H9 (cell line): ENCODE measurements around the gene SCFD1. TPM values are rescaled to one million over a fixed set of nuclear protein-coding genes. Genes with fewer than 3 reads are reported as not detected.

Source experiments
- DNase-seq: peaks from one replicate; pipeline ENCODE4 v3.0.0-alpha.2; 2017
- H2AFZ ChIP-seq: one replicate; pipeline ENCODE4 v1.6.1; 2013; ENCODE audit warnings: mild to moderate bottlenecking, low read length, control low read depth, moderate library complexity
- H2AK5ac ChIP-seq: 2 replicates; pipeline ENCODE4 v1.6.1; 2013; ENCODE audit warnings: low read length, control low read depth, mixed read lengths; ENCODE audit not compliant: insufficient read length
- H2BK120ac ChIP-seq: one replicate; pipeline ENCODE4 v1.6.1; 2013; ENCODE audit warnings: low read depth, mild to moderate bottlenecking, low read length, control low read depth, inconsistent platforms; ENCODE audit not compliant: poor library complexity, severe bottlenecking
- H2BK12ac ChIP-seq: 2 replicates; pipeline ENCODE4 v1.6.1; 2013; ENCODE audit warnings: low read length, control low read depth, mixed read lengths, low read depth; ENCODE audit not compliant: insufficient read length
- H2BK15ac ChIP-seq: 2 replicates; pipeline ENCODE4 v1.6.1; 2013; ENCODE audit warnings: low read depth, low read length, control low read depth
- H2BK20ac ChIP-seq: one replicate; pipeline ENCODE4 v1.6.1; 2013; ENCODE audit warnings: low read depth, mild to moderate bottlenecking, low read length, control low read depth, inconsistent platforms; ENCODE audit not compliant: poor library complexity, severe bottlenecking
- H2BK5ac ChIP-seq: 2 replicates; pipeline ENCODE4 v1.6.1; 2013; ENCODE audit warnings: low read length, control low read depth, mixed read lengths; ENCODE audit not compliant: insufficient read length
- H3K14ac ChIP-seq: 2 replicates; pipeline ENCODE4 v1.6.1; 2013; ENCODE audit warnings: low read length, control low read depth; ENCODE audit not compliant: insufficient read depth
- H3K18ac ChIP-seq: 2 replicates; pipeline ENCODE4 v1.6.1; 2013; ENCODE audit warnings: low read depth, mild to moderate bottlenecking, mixed read lengths, low read length, control low read depth; ENCODE audit not compliant: insufficient read length
- H3K23ac ChIP-seq: 2 replicates; pipeline ENCODE4 v1.6.1; 2013; ENCODE audit warnings: low read length, control low read depth, mixed read lengths, low read depth; ENCODE audit not compliant: insufficient read length
- H3K23me2 ChIP-seq: 2 replicates; pipeline ENCODE4 v1.6.1; 2013; ENCODE audit warnings: low read depth, mild to moderate bottlenecking, mixed read lengths, low read length, control low read depth; ENCODE audit not compliant: insufficient read length, poor library complexity, severe bottlenecking
- H3K27ac ChIP-seq: 2 replicates; pipeline ENCODE4 v1.5.1; 2013; ENCODE audit warnings: low read length, control low read depth, mixed read lengths, low read depth; ENCODE audit not compliant: insufficient read length
- H3K27me3 ChIP-seq: 2 replicates; pipeline ENCODE4 v1.6.1; 2013; ENCODE audit warnings: low read length, control low read depth, inconsistent platforms; ENCODE audit not compliant: insufficient read depth
- H3K4ac ChIP-seq: 2 replicates; pipeline ENCODE4 v1.6.1; 2013; ENCODE audit warnings: low read depth, mild to moderate bottlenecking, control low read depth, inconsistent platforms, low read length, moderate library complexity
- H3K4me1 ChIP-seq: 2 replicates; pipeline ENCODE4 v1.6.1; 2013; ENCODE audit warnings: low read length, control low read depth, inconsistent platforms; ENCODE audit not compliant: insufficient read depth
- H3K4me2 ChIP-seq: 2 replicates; pipeline ENCODE4 v1.6.1; 2013; ENCODE audit warnings: low read length, control low read depth, mixed read lengths; ENCODE audit not compliant: insufficient read length, insufficient read depth
- H3K56ac ChIP-seq: 2 replicates; pipeline ENCODE4 v1.6.1; 2013; ENCODE audit warnings: low read depth, mild to moderate bottlenecking, mixed read lengths, low read length, control low read depth; ENCODE audit not compliant: insufficient read length
- H3K79me1 ChIP-seq: 2 replicates; pipeline ENCODE4 v1.6.1; 2013; ENCODE audit warnings: low read depth, mild to moderate bottlenecking, moderate library complexity, low read length, control low read depth, inconsistent platforms; ENCODE audit not compliant: insufficient read depth, poor library complexity, severe bottlenecking
- H3K79me2 ChIP-seq: 2 replicates; pipeline ENCODE4 v1.6.1; 2013; ENCODE audit warnings: low read length, control low read depth, inconsistent platforms; ENCODE audit not compliant: insufficient read depth
- H3K9ac ChIP-seq: 2 replicates; pipeline ENCODE4 v1.6.1; 2013; ENCODE audit warnings: low read length, control low read depth, mixed read lengths; ENCODE audit not compliant: insufficient read length; ENCODE audit errors: extremely low read depth
- H3K9me3 ChIP-seq: one replicate; pipeline ENCODE4 v1.6.1; 2013; ENCODE audit warnings: low read depth, low read length, inconsistent platforms; ENCODE audit not compliant: control insufficient read depth
- H3T11ph ChIP-seq: one replicate; pipeline ENCODE4 v1.6.1; 2013; ENCODE audit warnings: mild to moderate bottlenecking, low read length, control low read depth, inconsistent platforms
- H4K20me1 ChIP-seq: one replicate; pipeline ENCODE4 v1.6.1; 2013; ENCODE audit not compliant: control insufficient read depth, insufficient read length, insufficient read depth
- H4K5ac ChIP-seq: 2 replicates; pipeline ENCODE4 v1.6.1; 2013; ENCODE audit warnings: low read depth, mild to moderate bottlenecking, mixed read lengths, low read length, control low read depth; ENCODE audit not compliant: insufficient read length
- H4K8ac ChIP-seq: replicated peaks from 2 replicates; pipeline ENCODE4 v1.6.1; 2013; ENCODE audit warnings: low read length, control low read depth, mixed read lengths, low read depth; ENCODE audit not compliant: insufficient read length
- H4K91ac ChIP-seq: 2 replicates; pipeline ENCODE4 v1.6.1; 2013; ENCODE audit warnings: low read depth, mild to moderate bottlenecking, moderate library complexity, mixed read lengths, low read length, control low read depth; ENCODE audit not compliant: insufficient read length
- H3K27ac Mint-ChIP-seq, 3 experiments: 2 replicates in 2 of 3; 3 replicates in 1 of 3; pipeline ENCODE4 v1.8.0; 2020 to 2021; ENCODE audit warnings: mixed read lengths in 3 of 3, mild to moderate bottlenecking in 1 of 3, moderate library complexity in 1 of 3
- H3K27me3 Mint-ChIP-seq: 2 replicates; pipeline ENCODE4 v1.8.0; 2021; ENCODE audit warnings: low read depth, mild to moderate bottlenecking, moderate library complexity, mixed read lengths
- H3K36me3 Mint-ChIP-seq, 3 experiments: 2 replicates in 2 of 3; 3 replicates in 1 of 3; pipeline ENCODE4 v1.8.0; 2020 to 2021; ENCODE audit warnings: low read depth in 3 of 3, mixed read lengths in 3 of 3; ENCODE audit not compliant: insufficient read depth in 1 of 3
- H3K4me1 Mint-ChIP-seq, 2 experiments: 2 replicates each; pipeline ENCODE4 v1.8.0; 2020; ENCODE audit warnings: mixed read lengths in 2 of 2
- H3K4me3 Mint-ChIP-seq, 2 experiments: 2 replicates in 1 of 2; 3 replicates in 1 of 2; pipeline ENCODE4 v1.8.0; 2020 to 2021; ENCODE audit warnings: mild to moderate bottlenecking in 2 of 2, mixed read lengths in 2 of 2, moderate library complexity in 1 of 2
- H3K9me3 Mint-ChIP-seq, 2 experiments: 2 replicates in 1 of 2; 3 replicates in 1 of 2; pipeline ENCODE4 v1.8.0; 2020; ENCODE audit warnings: mild to moderate bottlenecking in 2 of 2, mixed read lengths in 2 of 2, moderate library complexity in 1 of 2
- WGBS: extraction: QIAGEN DNeasy Blood & Tissue Kit; methylation state at CpG from one replicate; pipeline ENCODE4 v1.1.7; 2013; ENCODE audit warnings: missing lambda C conversion rate, low lambda C conversion rate, mixed read lengths; ENCODE audit not compliant: insufficient read length; ENCODE audit errors: extremely low coverage; 5-methylcytosine and 5-hydroxymethylcytosine counted together
- total RNA-seq: library from RNA; stranded (reverse); gene quantifications from 2 replicates; pipeline ENCODE4 v1.2.1, GENCODE V29; 2021
- TF ChIP-seq, protein P1 (sequence below): fragments of 200-600 bp; sonication (generic); conservative IDR thresholded peaks from 3 replicates; pipeline ENCODE4 v1.8.0; 2021; ENCODE audit warnings: antibody characterized with exemption, mild to moderate bottlenecking

The SCFD1 gene
- total RNA-seq, 1 experiment from 2014 or later, result 85.2 TPM

- no peak overlapping the region for H2AK5ac ChIP-seq
- no peak overlapping the region for H2BK12ac ChIP-seq
- Mint-ChIP-seq H3K9me3 (no peaks in the 10 kb centered on the region), H3K27ac (no peak overlapping the region; a peak in 1 of 7 replicates), H3K27me3 (no peaks in the 10 kb centered on the region), H3K36me3 (peaks cover 3 to 12% (median 10%) of the 10 kb centered on the region in 3 experiments; a peak in 4 of 7 replicates), H3K4me1 (peaks cover 19 to 20% of the 10 kb centered on the region in 2 experiments), H3K4me3 (peak overlapping the region; percentile 18 to 59)
- WGBS, result no CpG with 5 or more reads among the region's 5 CpGs
- no peak overlapping the region for H3K4me2 ChIP-seq
- no peak overlapping the region for H3K56ac ChIP-seq
- no peak overlapping the region for H3K27ac ChIP-seq
- no peaks in the 10 kb centered on the region for H3K79me1 ChIP-seq
- H3K4me1 ChIP-seq, result 0 out of 2 replicates have a peak, but pooled peaks cover 3% of the 10 kb centered on the region
- H2BK5ac ChIP-seq, result no peak overlapping the region
- no peak overlapping the region for H3K4ac ChIP-seq
- H4K8ac ChIP-seq, result no peak overlapping the region
- no peak overlapping the region for H2BK120ac ChIP-seq
- no peak overlapping the region for H3K18ac ChIP-seq
- H3T11ph ChIP-seq, result no peak overlapping the region
- no peak overlapping the region for H4K91ac ChIP-seq
- H3K27me3 ChIP-seq, result no peaks in the 10 kb centered on the region
- H3K9ac ChIP-seq, result no peak overlapping the region
- no peaks in the 10 kb centered on the region for H3K23me2 ChIP-seq
- H3K79me2 ChIP-seq, result peaks cover 19% of the 10 kb centered on the region; the same call in 1 of the 2 replicates
- H4K20me1 ChIP-seq, result no peaks in the 10 kb centered on the region
- no peak overlapping the region for H2BK15ac ChIP-seq
- H3K23ac ChIP-seq, result no peak overlapping the region
- no peak for DNase-seq
- no peaks in the 10 kb centered on the region for H3K9me3 ChIP-seq
- H4K5ac ChIP-seq, result no peak overlapping the region
- no peak overlapping the region for H2AFZ ChIP-seq
- no peak overlapping the region for H2BK20ac ChIP-seq
- TF ChIP-seq, protein P1, sequence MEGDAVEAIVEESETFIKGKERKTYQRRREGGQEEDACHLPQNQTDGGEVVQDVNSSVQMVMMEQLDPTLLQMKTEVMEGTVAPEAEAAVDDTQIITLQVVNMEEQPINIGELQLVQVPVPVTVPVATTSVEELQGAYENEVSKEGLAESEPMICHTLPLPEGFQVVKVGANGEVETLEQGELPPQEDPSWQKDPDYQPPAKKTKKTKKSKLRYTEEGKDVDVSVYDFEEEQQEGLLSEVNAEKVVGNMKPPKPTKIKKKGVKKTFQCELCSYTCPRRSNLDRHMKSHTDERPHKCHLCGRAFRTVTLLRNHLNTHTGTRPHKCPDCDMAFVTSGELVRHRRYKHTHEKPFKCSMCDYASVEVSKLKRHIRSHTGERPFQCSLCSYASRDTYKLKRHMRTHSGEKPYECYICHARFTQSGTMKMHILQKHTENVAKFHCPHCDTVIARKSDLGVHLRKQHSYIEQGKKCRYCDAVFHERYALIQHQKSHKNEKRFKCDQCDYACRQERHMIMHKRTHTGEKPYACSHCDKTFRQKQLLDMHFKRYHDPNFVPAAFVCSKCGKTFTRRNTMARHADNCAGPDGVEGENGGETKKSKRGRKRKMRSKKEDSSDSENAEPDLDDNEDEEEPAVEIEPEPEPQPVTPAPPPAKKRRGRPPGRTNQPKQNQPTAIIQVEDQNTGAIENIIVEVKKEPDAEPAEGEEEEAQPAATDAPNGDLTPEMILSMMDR, result no peak
- no peak overlapping the region for H3K14ac ChIP-seq
Observed at GRCh38 chr14:30624132-30624423, 2.0 kb downstream of the SCFD1 start.
